SW480 (cell line): ENCODE results near the gene MX1.

Experiments
- DNase-seq: peaks from one replicate; pipeline ENCODE4 v3.0.0-alpha.2; 2016; ENCODE audit warnings: low spot score

The MX1 gene

DNA sequence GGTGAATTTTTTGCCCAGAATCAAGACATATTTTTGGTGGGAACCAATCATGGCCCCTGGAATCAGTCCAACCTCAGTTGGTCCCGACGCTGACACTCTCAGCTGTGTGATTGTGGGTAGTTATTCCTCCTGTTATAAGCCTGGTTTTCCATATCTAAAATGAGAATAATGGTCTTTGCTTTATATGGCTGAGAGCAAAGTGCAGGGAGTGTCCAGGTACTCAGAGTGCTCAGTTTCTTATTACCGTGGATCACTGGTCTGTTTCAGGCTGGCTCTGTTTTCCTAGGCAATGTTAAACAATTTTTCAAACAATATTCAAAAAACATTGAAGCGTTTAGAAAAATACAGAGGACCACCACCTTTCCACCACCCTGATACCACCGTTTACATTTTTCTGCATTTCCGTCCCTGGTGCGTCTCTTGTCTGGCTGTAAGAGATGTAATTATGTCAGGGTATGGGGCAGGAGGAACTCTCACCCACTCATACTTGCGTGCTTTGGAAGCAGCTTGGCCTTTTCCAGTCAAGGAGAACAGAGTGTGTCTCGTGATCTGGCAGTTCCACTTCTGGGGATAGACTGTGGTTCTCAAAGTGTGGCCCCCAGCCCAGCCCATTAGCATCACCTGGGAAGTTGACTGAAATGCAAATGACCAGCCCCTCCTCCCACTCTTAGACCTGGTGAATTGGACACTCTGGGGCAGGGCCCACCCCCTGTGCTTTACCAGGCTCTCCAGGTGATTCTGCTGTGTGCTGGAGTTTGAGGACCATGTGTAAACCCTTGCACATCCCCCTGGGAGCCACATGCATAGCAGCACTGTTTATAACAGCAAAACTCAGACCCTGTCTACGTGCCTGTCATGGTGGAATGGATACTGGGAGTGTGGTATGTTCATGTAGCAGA is 6.8 kb downstream of the MX1 start:
- DNase-seq = no peak

DNA sequence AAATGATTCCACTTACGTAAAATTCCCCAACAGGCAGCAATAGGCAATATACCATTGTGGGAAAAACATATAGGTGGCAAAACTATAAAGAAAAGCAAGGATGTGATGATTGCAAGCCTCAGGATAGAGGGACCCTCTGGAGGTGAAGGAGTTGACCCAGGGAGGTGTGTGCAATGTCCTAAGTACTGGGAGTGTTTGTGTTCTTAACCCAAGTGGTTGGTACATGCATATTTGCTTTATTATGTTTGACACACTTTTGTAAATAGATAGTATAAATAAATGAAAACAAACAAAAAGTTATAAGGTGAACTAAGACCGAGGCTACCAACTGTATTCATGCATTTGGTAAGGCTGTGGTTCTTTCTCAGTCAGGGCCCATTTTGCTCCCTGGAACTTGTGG is 7.5 kb downstream of the MX1 start:
- no peak for DNase-seq

- no peak for DNase-seq
Observed at GRCh38 chr21:41435706-41436105, 9.7 kb downstream of the MX1 start.

- DNase-seq = no peak
Observed at GRCh38 chr21:41437729-41438128, 11.7 kb downstream of the MX1 start.

DNA sequence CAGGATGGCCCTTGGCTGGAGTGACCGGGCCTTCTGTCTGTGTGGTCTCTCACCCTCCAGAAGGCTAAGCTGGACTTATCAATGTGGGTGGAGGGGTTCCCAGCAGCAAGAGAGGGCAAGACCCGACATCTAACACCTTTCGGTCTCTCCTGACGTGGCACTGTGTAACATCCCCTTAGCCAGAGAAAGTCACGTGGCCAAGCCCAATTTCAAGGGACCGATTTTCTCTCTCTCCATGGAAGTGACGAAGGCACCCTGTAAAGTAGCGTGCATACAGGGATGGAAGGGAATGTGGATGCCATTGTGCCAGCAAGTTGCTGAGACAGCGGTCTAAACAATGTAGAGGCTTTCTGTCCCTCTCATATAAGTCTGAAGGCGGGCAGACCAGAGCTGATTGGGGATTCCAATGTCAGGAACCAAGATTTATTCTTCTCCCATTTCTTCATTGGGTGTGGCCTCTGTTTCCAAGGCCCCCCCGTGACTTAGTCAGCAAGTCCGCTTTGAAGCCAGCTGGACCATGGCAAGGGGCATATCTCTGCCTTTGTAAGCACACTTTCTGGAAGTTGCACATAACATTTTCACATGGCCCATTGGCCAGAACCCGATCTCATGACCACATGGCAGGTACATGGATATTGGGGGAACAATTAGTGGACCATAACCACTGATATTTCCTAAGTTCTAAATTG is 12.5 kb downstream of the MX1 start:
- no peak for DNase-seq

DNA sequence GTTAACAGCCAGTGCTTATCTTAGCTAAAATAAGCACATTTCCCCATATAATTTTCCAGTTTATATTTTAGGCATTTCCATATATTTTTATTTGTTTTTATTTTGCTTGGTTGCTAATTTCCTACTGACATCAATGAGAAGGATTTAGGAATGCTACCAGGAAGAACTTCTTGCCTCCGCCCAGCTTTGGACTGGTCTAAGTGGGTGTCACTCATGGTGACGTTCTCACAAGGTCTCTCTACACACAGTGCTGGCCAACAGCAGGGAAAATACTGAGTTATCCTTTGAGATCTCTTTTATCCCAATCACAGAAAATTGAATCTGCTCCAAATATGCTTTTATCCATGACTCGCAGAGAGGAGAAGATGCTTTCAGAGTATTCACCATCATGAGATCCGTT is 13.2 kb downstream of the MX1 start:
- no peak for DNase-seq

GRCh38 chr21:41441546-41441945 is 15.5 kb downstream of the MX1 start:
- no peak for DNase-seq

- DNase-seq = no peak
Observed at GRCh38 chr21:41442481-41443186, 16.6 kb downstream of the MX1 start.

GRCh38 chr21:41443562-41443961 is 17.5 kb downstream of the MX1 start:
- no peak for DNase-seq

DNA sequence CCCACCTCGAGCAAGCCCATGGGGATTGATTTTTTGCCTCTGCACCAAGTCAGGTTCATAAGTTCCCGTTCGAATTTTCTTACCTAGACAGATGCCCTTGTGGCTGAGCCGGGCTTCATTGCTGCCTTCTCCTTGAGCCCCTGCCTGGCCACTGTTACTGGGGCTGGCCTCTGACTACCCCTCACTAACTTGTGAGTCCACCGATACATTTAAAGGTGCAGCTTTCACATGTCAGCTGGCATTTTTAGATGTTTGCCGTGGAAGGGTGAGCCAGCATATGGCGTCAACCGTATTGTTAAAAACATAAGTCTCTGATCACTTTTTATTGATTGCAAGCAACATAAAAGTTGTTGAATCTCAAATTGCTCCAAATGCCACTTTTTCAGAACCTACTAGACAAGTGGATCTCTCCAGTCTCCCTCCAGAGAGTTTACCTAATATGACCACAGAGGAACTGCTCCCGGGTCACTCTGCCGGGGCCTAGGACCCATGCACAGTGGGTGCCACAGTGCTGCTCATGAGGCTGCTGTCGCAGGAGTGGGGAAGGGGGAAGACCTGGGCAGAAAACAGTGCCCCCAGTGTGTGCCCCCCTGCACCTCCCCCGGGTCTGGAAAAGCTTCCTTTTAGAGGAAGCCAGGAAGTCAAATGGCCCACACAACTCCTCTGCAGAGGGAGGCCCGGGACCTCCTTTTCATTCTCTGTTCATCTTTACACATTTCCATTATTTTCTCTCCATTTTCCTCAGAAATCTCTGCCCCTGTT is 18.8 kb downstream of the MX1 start:
- no peak for DNase-seq

DNA sequence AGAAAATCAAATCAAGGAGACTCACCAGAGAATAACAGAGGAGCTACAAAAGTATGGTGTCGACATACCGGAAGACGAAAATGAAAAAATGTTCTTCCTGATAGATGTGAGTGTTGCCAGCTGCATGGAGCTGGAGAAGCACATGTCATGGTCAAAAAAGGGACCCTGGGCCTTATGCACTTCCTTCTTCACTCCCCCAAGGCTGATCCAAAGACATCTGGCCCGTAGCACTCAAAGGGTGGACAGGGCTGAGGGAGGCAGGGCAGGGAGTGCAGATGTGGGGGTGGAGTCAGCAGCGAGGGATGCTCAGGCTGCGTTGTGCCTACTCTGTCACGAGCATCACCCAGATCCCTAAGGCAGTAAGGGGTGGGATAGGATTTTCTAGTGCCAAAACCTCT is 19.4 kb downstream of the MX1 start:
- DNase-seq = no peak

DNA sequence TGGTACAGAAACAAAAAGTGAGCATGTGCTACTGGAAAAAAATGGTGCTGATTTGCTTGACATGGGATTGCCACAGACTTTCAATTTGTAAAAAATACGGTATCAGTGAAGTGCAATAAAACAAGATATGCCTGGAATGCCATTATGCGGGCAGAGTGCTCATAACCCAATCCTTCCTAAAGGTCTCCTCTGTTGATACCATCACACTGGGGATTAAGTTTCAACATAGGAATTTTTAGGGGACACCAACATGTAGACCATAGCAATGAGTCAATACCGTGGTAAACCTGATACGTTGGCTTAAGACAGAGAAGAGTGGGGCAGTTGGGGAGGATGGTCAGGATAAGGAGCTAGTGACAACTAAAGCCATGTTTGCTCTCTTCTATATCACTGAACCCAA is 20.5 kb downstream of the MX1 start:
- DNase-seq = peak; percentile 93

DNA sequence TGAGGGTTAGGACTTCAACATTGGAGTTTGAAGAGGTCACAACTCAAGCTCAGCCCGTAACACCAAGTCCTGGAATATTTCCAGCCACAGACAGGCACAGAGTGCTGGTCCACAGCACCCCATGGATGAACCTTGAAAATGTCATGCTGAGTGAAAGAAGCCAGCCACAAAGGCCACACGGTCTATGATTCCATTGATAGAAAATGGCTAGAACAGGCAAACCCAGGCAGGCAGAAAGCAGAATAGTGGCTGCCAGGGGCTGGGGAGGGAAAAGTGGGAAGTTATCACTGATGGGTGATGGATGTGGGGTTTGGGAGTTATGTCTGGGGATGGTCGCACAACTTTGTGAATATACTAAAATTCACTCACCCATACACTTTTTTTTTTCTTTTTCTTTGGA is 21.3 kb downstream of the MX1 start:
- no peak for DNase-seq

DNA sequence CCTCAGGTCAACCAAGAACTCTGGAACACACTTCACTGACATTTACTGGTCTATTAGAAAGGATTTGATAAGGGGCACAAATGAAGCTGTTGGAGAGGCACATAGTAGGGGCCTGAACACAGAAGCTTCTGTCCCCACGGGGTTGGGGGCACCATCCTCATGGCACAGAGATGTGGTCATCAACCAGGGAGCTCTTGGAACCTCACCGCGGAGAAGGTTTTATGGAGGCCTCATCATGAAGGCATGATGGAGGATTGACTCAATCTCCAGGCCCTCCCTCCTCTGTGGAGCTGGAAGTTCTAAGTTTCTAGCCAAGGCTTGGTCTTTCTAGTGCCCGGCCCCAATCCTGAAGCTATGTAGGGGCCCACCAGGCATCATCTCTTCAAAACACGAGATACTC is 23.6 kb downstream of the MX1 start:
- DNase-seq = no peak

DNA sequence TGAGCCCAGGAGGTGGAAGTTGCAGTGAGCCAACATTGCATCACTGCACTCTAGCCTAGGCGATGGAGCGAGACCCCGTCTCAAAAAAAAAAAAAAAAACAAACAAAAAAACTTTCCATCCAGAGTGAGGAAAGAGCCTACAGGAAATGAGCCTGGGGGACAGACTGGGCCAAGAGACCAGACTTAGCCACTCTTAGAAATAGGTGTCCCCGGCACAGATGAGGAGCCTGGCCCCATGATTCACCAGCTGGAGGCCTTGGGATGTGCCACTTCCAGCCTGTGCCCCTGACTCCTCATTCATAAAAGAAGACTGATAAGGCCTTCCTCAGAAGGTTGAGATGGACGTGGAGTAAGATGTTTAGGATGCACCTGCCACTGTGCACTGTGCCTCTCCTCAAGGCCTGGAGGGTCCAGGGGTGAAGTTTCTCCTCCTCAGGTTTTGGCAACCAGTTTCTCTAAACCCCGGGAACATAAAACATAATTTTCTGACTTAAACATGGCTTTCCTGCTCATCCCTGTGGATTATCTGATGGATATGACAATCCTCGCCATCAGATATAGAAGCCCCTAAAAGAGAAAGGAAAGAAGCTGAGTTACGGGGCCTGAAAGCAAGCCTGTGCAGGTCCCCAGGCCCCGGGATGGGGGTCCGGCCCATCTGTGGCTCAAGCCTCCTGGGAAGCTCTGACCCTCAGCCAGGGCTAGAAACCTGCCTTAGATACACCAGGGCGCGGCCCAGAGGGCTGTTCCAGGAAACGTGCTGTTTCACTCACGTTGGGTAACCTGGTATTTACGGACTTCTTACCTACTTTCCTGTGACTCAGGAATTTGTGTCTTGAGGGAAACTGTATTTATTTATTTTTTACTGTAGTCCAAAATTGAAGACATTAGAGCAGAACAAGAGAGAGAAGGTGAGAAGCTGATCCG is 26.0 kb downstream of the MX1 start:
- no peak for DNase-seq

- no peak for DNase-seq
Observed at GRCh38 chr21:41453198-41453597, 27.2 kb downstream of the MX1 start.

- no peak for DNase-seq
Observed at GRCh38 chr21:41453761-41454160, 27.7 kb downstream of the MX1 start.

DNA sequence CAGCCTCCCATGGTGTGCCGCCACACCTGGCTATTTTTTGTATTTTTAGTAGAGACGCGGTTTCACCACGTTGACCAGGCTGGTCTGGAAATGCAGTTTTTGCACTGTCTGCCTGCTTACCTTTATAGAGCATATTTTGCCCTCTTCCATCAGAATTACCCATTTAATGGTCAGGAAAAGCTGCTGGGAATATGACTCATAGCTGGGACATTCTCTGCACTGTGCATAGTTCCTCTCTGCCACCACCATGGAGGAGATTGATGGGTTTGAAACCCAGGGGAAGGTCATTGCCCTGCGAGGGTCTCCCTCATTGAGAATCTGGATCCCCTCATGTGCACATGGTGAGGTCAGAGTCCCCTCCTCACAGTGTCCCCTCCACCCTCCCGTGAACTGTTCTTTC is 32.1 kb downstream of the MX1 start:
- DNase-seq = no peak

DNA sequence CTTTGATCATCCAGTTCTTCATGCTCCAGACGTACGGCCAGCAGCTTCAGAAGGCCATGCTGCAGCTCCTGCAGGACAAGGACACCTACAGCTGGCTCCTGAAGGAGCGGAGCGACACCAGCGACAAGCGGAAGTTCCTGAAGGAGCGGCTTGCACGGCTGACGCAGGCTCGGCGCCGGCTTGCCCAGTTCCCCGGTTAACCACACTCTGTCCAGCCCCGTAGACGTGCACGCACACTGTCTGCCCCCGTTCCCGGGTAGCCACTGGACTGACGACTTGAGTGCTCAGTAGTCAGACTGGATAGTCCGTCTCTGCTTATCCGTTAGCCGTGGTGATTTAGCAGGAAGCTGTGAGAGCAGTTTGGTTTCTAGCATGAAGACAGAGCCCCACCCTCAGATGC is 32.5 kb downstream of the MX1 start:
- DNase-seq = no peak

DNA sequence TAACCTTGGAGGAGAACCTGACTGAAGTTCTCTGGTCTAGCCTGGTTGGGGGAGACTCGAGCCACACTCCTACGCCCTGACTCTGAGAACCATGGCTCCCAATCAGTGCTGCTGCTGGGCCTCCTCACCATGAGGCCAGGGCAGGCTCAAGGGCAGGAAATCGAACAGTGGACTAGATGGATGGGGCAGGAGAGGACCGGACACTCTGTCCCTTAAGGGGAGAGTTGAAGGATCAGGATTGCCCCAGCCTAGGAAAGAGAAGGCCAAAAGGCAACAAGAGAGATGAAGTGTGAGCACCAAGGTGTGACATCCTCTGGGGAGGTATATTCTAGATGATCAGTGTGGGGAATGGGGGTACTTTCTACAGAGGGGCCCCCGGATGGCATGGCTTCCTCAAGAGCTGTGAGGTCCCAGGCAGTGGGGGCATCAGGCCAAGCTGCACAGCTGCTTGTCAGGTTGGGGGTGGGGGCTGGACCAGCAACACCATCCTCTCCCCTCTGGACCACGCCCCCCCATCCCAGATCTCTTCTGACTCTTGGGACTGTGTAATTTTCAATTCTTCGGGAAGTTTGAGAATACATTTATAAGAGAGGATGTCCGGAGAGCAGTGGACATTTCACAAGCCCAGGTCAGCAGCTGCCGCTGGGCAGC is 34.0 kb downstream of the MX1 start:
- no peak for DNase-seq
